Right lung (tissue), 10 donors: ENCODE results near the gene WDTC1. TPM values are rescaled to one million over a fixed set of nuclear protein-coding genes. Genes with fewer than 3 reads are reported as not detected.
"Not testable (repeated sequence)": the region's sequence is repeated elsewhere in the genome, so short reads cannot be mapped to it uniquely, and the experiment has no call there.

ENCODE experiments used
- DNase-seq, 2 donors: peaks; one replicate each; pipeline ENCODE4 v3.0.0-alpha.2; 2013
- long read RNA-seq, 8 donors: transcript quantifications; one replicate each; lab custom pipeline, GENCODE V29; 2026
- polyA plus RNA-seq, 5 donors: library from polyadenylated mRNA; unstranded; fragments of 120-200 nt; gene quantifications; one replicate each; pipeline versions ENCODE4 v1.2.1 to v1.2.3, GENCODE V29; 2013; ENCODE audit warnings: inconsistent platforms in 1 of 5, low replicate concordance in 1 of 5; ENCODE audit not compliant: insufficient read length in 5 of 5, insufficient read depth in 1 of 5

The WDTC1 gene, protein sequence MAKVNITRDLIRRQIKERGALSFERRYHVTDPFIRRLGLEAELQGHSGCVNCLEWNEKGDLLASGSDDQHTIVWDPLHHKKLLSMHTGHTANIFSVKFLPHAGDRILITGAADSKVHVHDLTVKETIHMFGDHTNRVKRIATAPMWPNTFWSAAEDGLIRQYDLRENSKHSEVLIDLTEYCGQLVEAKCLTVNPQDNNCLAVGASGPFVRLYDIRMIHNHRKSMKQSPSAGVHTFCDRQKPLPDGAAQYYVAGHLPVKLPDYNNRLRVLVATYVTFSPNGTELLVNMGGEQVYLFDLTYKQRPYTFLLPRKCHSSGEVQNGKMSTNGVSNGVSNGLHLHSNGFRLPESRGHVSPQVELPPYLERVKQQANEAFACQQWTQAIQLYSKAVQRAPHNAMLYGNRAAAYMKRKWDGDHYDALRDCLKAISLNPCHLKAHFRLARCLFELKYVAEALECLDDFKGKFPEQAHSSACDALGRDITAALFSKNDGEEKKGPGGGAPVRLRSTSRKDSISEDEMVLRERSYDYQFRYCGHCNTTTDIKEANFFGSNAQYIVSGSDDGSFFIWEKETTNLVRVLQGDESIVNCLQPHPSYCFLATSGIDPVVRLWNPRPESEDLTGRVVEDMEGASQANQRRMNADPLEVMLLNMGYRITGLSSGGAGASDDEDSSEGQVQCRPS
- polyA plus RNA-seq = 10 to 100 TPM; 29.7 to 38.9 (median 33.8) TPM
- long read RNA-seq, donor 1, full-length matches to known transcripts = 6 of 12 reads
- long read RNA-seq, donor 1, partial matches to known transcripts = 6 of 12 reads
- long read RNA-seq, donor 1, other reads (novel, unspliced or antisense) = 0 of 12 reads
- long read RNA-seq, donor 2, full-length matches to known transcripts = 4 of 4 reads
- long read RNA-seq, donor 2, partial matches to known transcripts = 0 of 4 reads
- long read RNA-seq, donor 2, other reads (novel, unspliced or antisense) = 0 of 4 reads
- long read RNA-seq, donor 3, full-length matches to known transcripts = 2 of 58 reads
- long read RNA-seq, donor 3, partial matches to known transcripts = 56 of 58 reads
- long read RNA-seq, donor 3, other reads (novel, unspliced or antisense) = 0 of 58 reads
- long read RNA-seq, donor 4, full-length matches to known transcripts = 4 of 24 reads
- long read RNA-seq, donor 4, partial matches to known transcripts = 20 of 24 reads
- long read RNA-seq, donor 4, other reads (novel, unspliced or antisense) = 0 of 24 reads
- long read RNA-seq, donor 5, full-length matches to known transcripts = 1 of 1 reads
- long read RNA-seq, donor 5, partial matches to known transcripts = 0 of 1 reads
- long read RNA-seq, donor 5, other reads (novel, unspliced or antisense) = 0 of 1 reads
- long read RNA-seq, donor 6, full-length matches to known transcripts = 4 of 51 reads
- long read RNA-seq, donor 6, partial matches to known transcripts = 19 of 51 reads
- long read RNA-seq, donor 6, other reads (novel, unspliced or antisense) = 28 of 51 reads
- long read RNA-seq, donor 7, full-length matches to known transcripts = 7 of 7 reads
- long read RNA-seq, donor 7, partial matches to known transcripts = 0 of 7 reads
- long read RNA-seq, donor 7, other reads (novel, unspliced or antisense) = 0 of 7 reads
- long read RNA-seq, donor 8, full-length matches to known transcripts = 2 of 2 reads
- long read RNA-seq, donor 8, partial matches to known transcripts = 0 of 2 reads
- long read RNA-seq, donor 8, other reads (novel, unspliced or antisense) = 0 of 2 reads

- peak; percentile 97 to 98 for DNase-seq
Measured at GRCh38 chr1:27234049-27234882, at the start of gene WDTC1. WDTC1 (plus strand) TSS chr1:27234632; CDS start chr1:27261055, 26,423 bp downstream.

DNA sequence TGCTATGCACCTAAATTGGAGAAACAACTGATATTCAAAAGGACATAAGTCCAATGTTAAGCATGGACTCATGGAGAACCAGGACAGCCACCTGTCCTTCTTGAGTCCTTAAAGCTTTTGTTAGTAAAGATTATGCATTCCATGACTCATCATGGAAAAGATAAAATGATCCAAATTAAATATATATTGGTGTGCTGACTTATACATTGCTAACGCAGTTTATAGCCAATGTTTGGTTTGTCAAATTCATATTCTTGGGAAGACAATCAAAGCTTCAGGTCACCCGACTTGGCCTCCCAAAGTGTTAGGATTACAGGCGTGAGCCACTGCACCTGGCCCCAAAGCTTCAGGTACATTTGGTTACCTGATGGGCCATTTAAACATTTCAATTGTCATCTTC lies 49.8 kb upstream of the WDTC1 start:
- not testable (repeated sequence) for DNase-seq

DNA sequence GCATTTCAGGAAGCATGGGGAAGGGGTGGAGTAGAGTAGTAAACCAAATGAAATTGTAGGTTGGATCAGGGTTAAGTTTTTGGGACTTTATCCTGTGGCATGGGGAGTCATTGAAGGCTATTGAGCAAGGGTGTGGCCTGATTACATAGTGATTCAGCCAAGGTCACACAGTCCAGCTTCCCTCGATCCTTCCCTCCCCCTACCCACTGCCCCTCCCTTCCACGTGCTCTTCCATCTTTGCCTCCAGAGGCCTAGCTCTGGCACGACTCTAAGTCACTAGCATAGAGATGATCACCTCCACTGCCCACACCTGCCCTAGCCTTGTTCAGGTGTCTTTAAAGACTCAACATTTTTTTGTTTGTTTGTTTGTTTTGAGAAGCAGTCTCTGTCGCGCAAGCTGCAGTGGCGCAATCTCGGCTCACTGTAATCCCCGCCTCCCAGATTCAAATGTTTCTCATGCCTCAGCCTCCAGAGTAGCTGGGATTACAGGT lies 42.3 kb upstream of the WDTC1 start:
- no peak for DNase-seq

DNA sequence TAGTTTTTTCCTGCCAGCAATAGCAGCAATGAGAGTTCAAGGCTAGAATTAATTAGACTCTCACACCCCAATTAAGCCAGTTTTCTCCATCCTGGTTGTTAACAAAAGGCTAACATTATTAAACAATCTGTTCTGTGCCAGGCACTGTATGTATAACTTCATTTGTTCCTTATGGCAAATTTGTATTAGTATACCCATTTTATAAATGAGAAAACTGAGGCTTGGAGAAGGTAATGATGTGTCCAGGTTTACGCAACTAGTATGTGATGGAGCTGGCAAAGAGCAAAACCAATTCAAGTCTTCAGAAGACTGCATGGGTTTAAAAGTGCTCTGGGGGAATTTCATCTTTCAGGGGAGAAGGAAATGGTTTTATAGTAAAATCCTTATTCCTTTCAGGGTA lies 41.2 kb upstream of the WDTC1 start:
- DNase-seq = no peak

DNA sequence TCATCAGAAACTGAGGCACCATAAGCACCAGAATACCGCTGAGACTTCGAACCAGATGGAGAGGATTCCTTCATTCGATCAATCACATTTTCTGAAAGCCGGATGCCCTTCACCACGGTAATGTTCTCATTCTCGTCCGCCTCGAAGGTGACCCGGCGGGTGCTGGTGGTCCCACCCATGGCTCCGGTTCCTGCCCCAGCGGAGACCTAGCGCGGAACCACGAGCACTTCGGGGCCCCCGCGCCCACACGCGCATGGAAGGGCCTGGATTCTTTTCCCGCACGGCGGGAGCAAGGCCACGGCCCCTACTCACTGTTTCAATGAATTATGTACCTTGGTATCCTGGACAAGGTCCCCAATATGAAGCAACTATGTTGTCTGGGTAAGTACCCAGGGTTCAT lies 33.1 kb upstream of the WDTC1 start:
- no peak for DNase-seq

GRCh38 chr1:27203946-27204345 lies 30.5 kb upstream of the WDTC1 start:
- no peak for DNase-seq

GRCh38 chr1:27207238-27207637 lies 27.2 kb upstream of the WDTC1 start:
- DNase-seq = not testable (repeated sequence)

GRCh38 chr1:27208143-27208850 lies 26.1 kb upstream of the WDTC1 start:
- not testable (repeated sequence) for DNase-seq

GRCh38 chr1:27216466-27216865 lies 18.0 kb upstream of the WDTC1 start:
- no peak for DNase-seq

GRCh38 chr1:27217401-27217800 lies 17.0 kb upstream of the WDTC1 start:
- no peak for DNase-seq

DNA sequence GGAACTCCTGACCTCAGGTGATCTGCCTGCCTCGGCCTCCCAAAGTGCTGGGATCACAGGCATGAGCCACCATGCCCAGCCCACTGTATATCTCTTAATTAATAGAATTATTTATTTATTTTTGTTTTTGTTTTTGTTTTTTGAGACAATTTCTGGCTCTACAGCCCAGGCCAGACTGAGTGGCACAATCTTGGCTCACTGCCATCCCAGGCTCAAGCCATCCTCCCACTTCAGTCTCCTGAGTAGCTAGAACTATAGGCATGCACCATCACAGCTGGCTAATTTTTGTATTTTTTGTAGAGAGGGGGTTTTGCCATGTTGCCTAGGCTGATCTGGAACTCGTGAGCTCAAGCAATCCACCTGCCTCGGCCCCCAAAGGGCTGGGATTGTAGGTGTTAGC lies 15.7 kb upstream of the WDTC1 start:
- no peak for DNase-seq

GRCh38 chr1:27220096-27220495 lies 14.3 kb upstream of the WDTC1 start:
- DNase-seq = no peak

GRCh38 chr1:27220702-27221497 lies 13.5 kb upstream of the WDTC1 start:
- DNase-seq = not testable (repeated sequence)

- DNase-seq = no peak
Measured at GRCh38 chr1:27225621-27226020, 8.8 kb upstream of the WDTC1 start.

DNA sequence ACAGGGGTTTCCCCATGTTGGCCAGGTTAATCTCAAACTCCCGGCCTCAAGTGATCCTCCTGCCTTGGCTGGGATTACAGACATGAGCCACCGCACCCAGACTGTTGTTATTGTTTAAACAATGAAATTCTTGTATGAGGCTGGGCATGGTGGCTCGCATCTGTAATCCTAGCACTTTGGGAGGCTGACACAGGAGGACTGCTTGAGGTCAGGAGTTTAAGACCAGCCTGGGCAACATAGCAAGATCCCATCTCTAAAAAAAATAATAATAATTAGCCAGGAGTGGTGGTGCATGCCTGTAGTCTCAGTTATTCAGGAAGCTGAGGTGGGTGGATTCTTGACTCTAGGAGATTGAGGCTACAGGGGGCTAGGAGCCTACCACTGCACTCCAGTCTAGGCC lies 6.7 kb upstream of the WDTC1 start:
- DNase-seq = no peak

DNA sequence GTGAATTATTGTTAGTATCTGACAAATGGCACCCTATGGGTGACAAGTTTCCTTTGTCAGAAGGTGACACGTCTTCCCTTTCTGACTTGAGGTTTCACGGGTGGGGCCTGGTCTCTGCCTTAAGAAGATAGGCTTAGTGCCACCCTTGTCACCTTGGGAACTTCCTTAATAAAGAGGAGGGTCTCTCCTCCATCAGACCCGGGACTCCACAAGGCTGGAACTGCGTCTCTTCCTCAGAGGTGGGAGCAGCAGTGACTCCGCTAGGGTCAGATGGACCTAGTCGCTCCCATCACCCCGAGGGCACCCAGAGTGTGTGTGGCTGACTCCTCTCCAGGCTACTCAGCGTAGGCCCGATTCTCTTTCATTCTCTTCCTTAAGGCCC lies 774 bp upstream of the WDTC1 start:
- DNase-seq = no peak

DNA sequence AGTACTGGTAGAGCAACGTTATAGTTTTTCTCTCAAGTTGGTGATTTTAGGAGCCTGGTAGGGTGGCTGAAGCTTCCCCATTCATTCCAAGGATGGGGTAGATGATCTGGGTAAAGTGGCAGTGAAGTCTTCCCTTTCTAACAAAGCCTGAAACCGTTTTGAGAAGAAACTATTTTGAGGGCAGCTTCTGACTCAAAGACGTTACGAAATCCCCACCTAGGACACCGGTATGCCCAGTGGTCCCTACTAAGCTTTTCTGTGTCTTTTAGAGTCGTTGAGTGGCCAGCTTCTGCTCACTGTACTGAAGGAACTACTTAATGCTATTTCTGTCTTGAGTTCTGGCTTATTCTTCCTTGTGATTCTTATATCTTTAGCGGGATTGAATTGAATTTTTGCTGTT lies 1.4 kb downstream of the WDTC1 start:
- DNase-seq = no peak

DNA sequence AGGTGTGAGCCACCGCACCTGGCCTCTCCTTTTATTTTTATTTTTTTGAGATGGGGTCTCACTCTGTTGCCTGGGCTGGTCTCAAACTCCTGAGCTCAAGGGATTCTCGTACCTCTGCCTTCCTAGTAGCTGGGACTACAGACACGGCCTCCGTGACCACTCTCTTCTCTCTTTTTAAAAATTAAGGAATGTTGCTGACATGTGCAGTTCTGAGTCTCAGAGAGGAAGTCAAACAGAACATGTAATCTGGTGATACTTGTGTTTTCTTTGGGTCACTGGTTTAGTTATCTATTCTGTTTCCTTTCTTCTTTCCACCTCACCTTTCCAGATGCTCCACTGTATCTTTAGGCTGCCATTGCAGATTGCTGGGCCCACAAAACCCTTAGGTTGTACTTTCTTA lies 2.7 kb downstream of the WDTC1 start:
- DNase-seq = no peak
